ENCODE measurements around the gene PECR.

PECR gene

GRCh38 chr2:216069028-216069427 lies 12.6 kb downstream of the PECR start:
- DNase-seq: no peak

GRCh38 chr2:216066230-216066629 lies 15.4 kb downstream of the PECR start:
- DNase-seq: no peak

- no peak for DNase-seq
Observed at GRCh38 chr2:216064665-216065064, 16.9 kb downstream of the PECR start.

- DNase-seq: peak in 1 of 2 experiments; percentile 19
Observed at GRCh38 chr2:216064014-216064630, 17.5 kb downstream of the PECR start.

GRCh38 chr2:216059233-216059834 lies 22.3 kb downstream of the PECR start:
- no peak for DNase-seq

GRCh38 chr2:216057688-216058193 lies 23.9 kb downstream of the PECR start:
- no peak for DNase-seq

- no peak for DNase-seq
Observed at GRCh38 chr2:216056739-216057138, 24.9 kb downstream of the PECR start.

GRCh38 chr2:216055680-216056079 lies 25.9 kb downstream of the PECR start:
- no peak for DNase-seq

- no peak for DNase-seq
Observed at GRCh38 chr2:216052420-216052819, 29.2 kb downstream of the PECR start.

GRCh38 chr2:216051350-216051749 lies 30.3 kb downstream of the PECR start:
- DNase-seq: no peak

GRCh38 chr2:216049452-216049851 lies 32.2 kb downstream of the PECR start:
- no peak for DNase-seq

- DNase-seq: no peak
Observed at GRCh38 chr2:216047397-216047796, 34.2 kb downstream of the PECR start.

GRCh38 chr2:216044883-216045486 lies 36.6 kb downstream of the PECR start:
- no peak for DNase-seq

GRCh38 chr2:216043949-216044348 lies 37.7 kb downstream of the PECR start:
- no peak for DNase-seq

GRCh38 chr2:216041438-216041837 lies 40.2 kb downstream of the PECR start:
- no peak for DNase-seq

GRCh38 chr2:216039918-216040317 lies 41.7 kb downstream of the PECR start:
- DNase-seq: no peak

- peak; percentile 20 to 65 for DNase-seq
Observed at GRCh38 chr2:216034065-216034464, 47.5 kb downstream of the PECR start.

GRCh38 chr2:216033403-216033802 lies 48.2 kb downstream of the PECR start:
- DNase-seq: no peak

- DNase-seq: no peak
Observed at GRCh38 chr2:216031960-216032689, 49.5 kb downstream of the PECR start.

- no peak for DNase-seq
Observed at GRCh38 chr2:216030216-216030615, 51.4 kb downstream of the PECR start.

- DNase-seq: no peak
Observed at GRCh38 chr2:216029416-216030129, 52.0 kb downstream of the PECR start.

GRCh38 chr2:216024779-216025336 lies 56.8 kb downstream of the PECR start:
- DNase-seq: no peak
